KOPT-K1 (cell line): Measurements from ENCODE around the gene PPIG.
"Not testable (repeated sequence)": the region's sequence is repeated elsewhere in the genome, so short reads cannot be mapped to it uniquely, and the experiment has no call there.

Experiments
- H3K27ac ChIP-seq: fragments of 200-600 bp; sonication (generic); 2 replicates; pipeline ENCODE4 v1.5.1; 2016; ENCODE audit warnings: antibody characterized with exemption, mild to moderate bottlenecking, low read depth, low read length; ENCODE audit not compliant: poor library complexity, severe bottlenecking
- H3K36me3 ChIP-seq: fragments of 200-600 bp; sonication (generic); 2 replicates; pipeline ENCODE4 v1.5.1; 2017; ENCODE audit warnings: antibody characterized with exemption, mild to moderate bottlenecking, low read length, moderate library complexity; ENCODE audit not compliant: insufficient read depth
- H3K9me3 ChIP-seq: fragments of 200-600 bp; sonication (generic); 2 replicates; pipeline ENCODE4 v1.5.1; 2017; ENCODE audit warnings: antibody characterized with exemption, low read length, mild to moderate bottlenecking; ENCODE audit not compliant: insufficient read depth, poor library complexity, severe bottlenecking

PPIG gene

DNA sequence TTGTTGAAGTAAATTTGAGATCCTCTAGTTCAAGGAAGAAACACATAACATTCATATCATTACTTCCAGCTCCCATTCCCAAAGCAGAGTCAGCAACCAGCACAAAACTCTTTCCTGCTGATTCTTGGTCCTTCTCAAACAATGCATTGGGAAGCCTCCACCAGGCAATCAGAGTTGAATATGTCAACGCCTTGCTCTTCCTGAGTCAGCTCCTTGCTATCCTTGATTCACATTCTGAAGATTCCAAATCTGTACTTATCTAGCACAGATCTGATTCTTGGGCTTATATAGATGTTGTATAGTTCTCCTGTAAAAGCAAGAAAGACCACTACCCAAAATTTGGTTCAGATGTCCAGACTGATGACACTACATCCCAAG lies 80.4 kb downstream of the PPIG start:
- no peak overlapping the region for H3K27ac ChIP-seq
- H3K36me3 ChIP-seq, result no peaks in the 10 kb centered on the region
- no peaks in the 10 kb centered on the region for H3K9me3 ChIP-seq

DNA sequence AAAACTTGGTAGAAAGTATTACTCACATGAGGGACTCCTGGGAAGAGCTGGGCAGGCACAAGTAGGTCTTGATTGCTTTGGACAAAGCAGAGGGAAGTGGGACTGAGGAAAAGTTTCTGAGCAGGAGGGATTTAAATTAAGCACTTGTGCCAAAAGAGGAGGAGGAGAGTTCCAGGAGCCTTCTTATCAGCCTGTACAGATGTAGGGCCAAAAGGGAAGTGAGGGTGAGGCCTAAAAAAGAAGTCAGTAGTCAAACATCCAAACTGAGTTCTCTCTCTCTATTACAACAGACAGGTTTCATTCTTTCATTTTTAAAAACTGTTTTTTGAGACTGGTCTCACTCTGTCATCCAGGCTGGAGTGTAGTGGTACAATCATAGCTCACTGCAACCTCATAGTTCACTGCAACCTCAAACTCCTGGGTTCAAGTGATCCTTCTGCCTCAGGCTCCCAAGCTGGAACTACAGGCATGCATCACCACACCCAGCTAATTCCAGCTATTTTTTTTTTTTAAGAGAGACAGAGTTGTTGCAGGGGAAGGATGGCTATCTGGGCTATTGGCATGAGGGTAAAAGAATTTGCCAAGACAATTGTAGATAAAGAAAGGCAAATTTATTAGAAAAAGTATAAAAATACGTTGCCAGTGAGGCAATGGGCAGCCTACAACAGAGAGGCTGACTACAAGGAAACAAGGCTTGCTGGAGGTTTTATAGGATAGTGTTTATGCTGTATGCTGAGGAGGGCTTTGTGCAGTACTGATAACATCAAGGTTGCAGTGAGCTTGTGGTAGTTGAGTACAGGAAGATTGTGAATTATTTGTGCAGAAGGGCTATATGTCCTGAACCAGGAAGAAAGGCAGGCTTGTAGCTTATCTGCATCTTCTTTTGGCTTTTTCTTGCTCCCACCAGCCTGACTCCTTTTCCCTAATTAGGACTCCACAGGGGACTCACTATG lies 81.1 kb downstream of the PPIG start:
- Histone ChIP-seq H3K9me3 (no peaks in the 10 kb centered on the region), H3K36me3 (no peaks in the 10 kb centered on the region), H3K27ac (no peak overlapping the region)

DNA sequence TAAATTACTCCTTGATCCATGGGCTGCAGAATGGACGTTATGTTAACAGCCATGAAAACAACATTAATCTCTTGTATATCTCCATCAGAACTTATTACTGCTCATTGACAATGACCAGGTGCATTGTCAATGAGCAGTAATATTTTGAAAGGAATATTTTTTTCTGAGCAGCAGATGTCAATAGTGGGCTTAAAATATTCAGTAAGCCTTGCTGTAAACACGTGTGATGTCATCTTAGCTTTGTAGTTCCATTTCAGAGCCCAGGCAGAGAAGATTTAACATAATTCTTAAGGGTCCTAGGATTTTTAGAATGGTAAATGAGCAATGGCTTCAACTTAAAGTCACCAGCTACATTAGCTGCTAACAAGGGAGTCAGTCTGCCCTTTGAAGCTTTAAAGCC lies 83.4 kb downstream of the PPIG start:
- no peaks in the 10 kb centered on the region for H3K9me3 ChIP-seq
- no peaks in the 10 kb centered on the region for H3K36me3 ChIP-seq
- H3K27ac ChIP-seq, result no peak overlapping the region

DNA sequence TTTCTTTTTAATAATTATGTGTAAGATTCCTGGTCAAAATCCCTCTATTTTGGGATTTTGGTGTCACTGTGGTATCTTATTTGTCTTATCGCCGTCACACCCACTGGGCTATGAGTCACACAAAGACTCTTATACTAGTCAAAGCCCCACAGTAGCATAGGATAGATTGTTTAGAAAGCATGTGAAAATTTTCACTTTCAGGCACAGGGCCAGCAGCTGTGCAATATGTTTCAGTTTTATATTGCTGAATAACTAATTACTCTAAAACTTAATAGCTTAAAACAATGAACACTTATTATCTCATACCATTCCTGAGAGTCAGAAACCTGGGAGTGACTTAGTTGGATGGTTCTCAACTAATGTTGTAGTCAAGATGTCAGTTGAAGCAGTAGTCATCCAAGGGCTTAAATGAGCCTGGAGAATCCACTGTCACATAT lies 86.1 kb downstream of the PPIG start:
- H3K36me3 ChIP-seq, result no peaks in the 10 kb centered on the region
- no peaks in the 10 kb centered on the region for H3K9me3 ChIP-seq
- H3K27ac ChIP-seq, result no peak overlapping the region

DNA sequence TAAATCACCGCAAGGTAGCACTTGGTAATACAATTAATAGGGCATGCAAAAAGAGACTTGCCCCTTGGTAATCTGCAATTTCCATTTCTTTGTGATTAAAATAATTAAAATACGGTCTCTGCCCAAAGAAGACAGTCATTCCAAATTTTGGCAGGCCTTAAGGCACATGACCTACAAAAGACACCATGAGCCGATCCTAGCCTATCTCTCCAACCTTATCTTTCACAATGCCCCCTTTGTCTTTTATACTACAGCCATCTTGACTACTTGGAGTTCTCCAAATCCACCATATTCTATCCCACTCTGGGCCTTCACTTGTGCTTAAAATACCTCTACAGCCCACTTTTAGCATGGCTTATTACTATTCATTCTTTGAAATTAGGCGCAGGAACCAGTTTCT lies 86.8 kb downstream of the PPIG start:
- H3K9me3 ChIP-seq, result no peaks in the 10 kb centered on the region
- no peaks in the 10 kb centered on the region for H3K36me3 ChIP-seq
- no peak overlapping the region for H3K27ac ChIP-seq

DNA sequence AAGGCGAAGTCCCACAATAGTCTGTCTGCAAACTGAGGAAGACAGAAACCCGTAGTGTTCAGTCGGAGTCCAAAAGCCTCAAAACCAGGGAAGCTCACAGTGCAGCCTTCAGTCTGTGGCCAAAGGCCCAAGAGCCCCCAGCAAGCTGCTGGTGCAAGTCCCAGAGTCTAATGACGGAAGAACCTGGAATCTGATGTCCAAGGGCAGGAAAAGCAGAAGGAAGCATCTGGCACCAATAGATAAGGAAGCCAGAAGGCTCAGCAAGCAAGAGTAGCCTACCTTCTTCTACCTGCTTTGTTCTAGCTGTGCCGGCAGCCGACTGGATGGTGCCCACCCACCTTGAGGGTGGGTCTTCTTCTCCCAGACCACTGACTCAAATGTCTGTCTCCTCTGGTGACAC lies 88.3 kb downstream of the PPIG start:
- Histone ChIP-seq H3K27ac (no peak overlapping the region), H3K9me3 (no peaks in the 10 kb centered on the region), H3K36me3 (no peaks in the 10 kb centered on the region)

DNA sequence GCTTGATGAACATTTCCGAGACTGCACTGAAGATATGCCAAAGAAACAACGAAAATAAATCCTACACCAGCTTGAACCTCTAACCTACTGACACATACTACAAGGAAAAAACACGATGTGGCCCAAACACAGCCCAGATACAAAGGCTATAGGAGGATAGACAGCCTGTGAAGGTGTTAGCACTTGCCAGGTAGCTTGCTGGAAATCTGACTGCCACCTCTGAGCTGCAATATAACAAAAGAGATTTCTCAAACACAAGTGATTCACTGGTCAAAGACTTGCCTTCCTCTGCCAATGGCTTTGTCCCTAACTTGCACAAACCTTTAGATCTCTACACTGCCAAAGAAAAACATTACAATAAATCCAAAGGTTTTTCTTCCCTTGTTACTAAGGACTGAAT lies 89.0 kb downstream of the PPIG start:
- Histone ChIP-seq H3K9me3 (no peaks in the 10 kb centered on the region), H3K36me3 (no peaks in the 10 kb centered on the region), H3K27ac (no peak overlapping the region)

DNA sequence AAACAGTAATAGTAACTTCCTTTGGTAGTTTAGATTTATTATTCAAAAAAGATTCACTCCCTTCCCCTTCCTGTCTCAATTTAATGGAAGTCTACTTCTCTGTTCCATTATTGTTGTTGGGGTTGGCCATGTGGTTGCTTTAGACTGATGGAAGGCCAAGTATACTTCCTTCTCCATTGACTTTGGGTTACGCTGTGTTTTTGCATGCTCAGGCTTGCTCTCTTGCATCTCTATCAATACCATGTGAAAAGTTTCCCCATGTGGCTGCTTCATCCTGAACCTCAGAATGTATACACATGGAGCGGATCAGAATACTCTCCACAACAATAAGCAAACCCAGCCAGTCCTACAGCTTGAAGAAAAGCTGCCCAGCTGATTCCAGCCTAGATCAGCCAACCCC lies 89.8 kb downstream of the PPIG start:
- Histone ChIP-seq H3K36me3 (no peaks in the 10 kb centered on the region), H3K9me3 (no peaks in the 10 kb centered on the region), H3K27ac (no peak overlapping the region)

DNA sequence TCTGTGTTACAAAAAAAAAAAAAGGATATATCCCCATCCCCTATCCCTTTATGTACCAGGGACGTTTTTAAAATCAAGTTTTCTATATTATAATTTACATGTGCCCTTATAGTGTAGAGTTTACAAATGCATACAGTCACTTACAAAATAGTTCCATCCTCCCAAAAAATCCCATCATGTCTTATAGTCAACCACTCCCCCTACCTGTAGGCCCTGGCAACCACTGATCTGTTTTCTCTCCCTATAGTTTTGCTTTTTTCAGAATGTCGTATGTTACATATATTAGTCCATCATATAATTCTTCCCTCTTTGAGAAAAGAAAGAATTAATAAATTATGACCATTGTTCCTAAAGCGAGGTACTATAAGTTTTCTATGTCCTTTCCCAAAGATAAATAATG lies 92.2 kb downstream of the PPIG start:
- H3K36me3 ChIP-seq, result no peaks in the 10 kb centered on the region
- H3K27ac ChIP-seq, result no peak overlapping the region
- no peaks in the 10 kb centered on the region for H3K9me3 ChIP-seq

DNA sequence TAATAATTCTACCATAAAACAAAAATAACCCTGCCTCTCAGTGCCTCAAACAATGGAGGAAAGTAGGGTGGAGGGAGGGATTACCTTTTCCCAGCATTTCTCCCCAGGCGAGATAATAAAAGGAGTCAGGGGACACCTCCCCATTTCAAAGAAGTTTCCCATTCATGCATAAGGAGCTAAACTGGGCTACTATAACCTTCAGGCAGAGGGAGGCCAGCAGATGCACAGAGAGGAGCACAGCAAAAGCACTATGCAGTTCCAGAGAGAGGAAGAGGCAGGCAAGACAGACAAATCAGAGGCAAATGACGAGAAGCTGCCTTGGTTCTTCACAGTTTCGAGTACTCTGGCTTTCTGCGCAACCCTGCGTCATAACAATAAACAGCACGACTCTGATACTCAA lies 92.7 kb downstream of the PPIG start:
- Histone ChIP-seq H3K36me3 (no peaks in the 10 kb centered on the region), H3K27ac (no peak overlapping the region), H3K9me3 (no peaks in the 10 kb centered on the region)

DNA sequence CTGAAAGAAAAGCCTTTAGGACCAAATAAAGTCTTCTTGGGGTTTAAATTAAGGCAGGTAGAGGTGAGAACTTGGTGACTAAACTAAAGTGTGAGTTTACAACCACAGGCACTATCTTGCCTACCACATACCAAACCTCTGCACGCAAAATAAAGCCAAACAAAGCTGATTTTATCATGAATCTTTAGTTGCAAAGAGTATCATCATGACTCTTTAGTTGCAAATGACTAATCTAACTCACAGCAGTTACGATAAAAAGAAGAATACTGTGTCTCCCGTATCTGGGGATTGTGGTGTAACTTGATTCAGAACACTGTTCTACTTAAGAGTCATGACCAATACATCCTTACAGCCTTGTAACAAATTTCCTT lies 98.9 kb downstream of the PPIG start:
- Histone ChIP-seq H3K36me3 (no peaks in the 10 kb centered on the region), H3K27ac (no peak overlapping the region), H3K9me3 (peaks cover 2% of the 10 kb centered on the region)

DNA sequence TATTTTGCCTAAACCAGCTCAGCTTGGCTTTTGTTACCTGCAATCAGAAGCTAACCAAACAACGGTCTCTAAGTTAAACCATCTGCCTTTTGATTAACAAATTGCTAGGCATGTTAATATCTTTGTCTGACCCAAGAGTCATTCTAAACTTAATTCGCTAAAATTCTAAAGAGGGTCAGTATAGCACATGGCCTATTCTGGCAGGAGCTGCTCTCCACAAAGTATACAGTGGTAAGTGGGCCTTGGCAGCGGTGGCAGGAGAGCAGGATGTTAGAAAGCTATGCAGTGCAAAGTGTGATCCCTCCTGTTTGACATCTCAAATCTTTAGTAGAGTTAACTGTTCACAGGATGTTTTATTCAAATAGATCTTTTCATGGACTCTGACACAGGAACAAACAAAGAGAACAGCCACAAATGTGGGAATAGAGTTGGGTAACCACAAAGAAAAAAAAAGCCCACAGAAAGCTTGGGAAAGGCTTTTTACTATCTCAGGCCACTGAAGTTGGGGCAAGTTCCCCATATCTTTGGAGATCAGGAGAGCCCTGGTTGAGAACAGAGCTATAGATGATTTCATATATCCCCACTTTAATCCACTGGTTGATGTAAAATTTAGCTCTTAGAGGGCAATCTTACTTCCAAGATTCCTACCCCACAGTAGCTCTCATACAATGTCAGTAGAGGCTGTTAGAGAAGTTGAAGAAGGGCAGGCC lies 99.4 kb downstream of the PPIG start:
- Histone ChIP-seq H3K9me3 (peaks cover 8% of the 10 kb centered on the region), H3K36me3 (no peaks in the 10 kb centered on the region), H3K27ac (no peak overlapping the region)

DNA sequence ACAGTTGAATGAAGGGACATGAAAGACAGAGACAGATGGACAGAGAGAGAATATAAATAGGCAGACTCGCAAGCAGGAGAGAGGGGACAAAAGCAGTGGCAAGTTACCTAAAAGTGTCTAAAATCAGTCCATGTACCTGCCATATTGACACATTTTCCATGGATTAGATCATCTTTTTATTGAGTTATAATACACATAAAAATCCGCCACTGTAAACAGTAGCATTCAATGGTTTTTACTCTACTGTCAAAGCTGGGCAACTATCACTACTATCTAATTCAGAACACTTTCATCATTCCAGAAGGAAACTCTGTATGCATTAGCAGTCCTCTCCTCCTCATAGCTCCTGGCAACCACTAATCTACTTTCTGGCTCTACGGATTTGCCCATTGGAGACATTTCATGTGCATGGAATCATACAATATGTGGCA lies 100.0 kb downstream of the PPIG start:
- H3K27ac ChIP-seq, result no peak overlapping the region
- no peaks in the 10 kb centered on the region for H3K36me3 ChIP-seq
- H3K9me3 ChIP-seq, result peaks cover 11% of the 10 kb centered on the region

DNA sequence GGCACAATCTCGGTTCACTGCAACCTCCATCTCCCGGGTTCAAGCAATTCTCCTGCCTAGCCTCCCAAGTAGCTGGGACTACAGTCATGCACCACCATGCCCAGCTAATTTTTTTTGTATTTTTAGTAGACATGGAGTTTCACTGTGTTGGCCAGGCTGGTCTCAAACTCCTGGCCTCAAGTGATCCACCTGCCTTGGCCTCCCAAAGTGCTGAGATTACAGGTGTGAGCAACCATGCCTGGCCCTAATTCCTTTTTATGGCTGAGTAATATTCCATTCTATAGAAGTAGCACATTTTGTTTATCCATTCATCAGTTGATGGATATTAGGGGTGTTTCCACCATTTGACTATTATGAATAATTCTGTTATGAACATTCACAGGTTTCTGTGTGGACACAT lies 100.6 kb downstream of the PPIG start:
- H3K27ac ChIP-seq, H3K36me3 ChIP-seq: not testable (repeated sequence)
- H3K9me3 ChIP-seq, result peaks cover 14% of the 10 kb centered on the region

DNA sequence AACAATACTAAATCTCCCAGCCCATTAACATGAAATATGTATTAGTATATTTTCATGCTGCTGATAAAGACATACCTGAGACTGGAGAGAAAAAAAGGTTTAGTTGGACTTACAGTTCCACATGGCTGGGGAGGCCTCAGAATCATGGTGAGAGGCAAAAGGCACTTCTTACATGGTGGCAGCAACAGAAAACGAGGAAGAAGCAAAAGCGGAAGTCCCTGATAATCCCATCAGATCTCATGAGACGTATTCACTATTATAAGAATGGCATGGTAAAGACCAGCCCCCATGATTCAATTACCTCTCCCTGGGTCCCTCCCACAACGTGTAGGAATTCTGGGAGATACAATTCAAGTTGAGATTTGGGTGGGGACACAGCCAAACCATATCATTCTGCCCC lies 102.7 kb downstream of the PPIG start:
- not testable (repeated sequence) for H3K27ac ChIP-seq, H3K36me3 ChIP-seq
- H3K9me3 ChIP-seq, result peaks cover 18% of the 10 kb centered on the region

DNA sequence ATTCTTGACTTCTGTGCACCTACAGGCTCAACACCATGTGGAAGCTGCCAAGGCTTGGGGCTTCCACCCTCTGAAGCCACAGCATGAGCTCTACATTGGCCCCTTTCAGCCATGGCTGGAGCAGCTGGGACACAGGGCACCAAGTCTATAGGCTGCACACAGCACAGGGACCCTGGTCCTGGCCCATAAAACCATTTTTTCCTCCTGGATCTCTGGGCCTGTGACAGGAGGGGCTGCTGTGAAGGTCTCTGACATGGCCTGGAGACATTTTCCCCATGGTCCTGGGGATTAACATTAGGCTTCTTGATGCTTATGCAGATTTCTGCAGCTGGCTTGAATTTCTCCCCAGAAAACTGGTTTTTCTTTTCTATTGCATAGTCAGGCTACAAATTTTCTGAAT lies 103.8 kb downstream of the PPIG start:
- peaks cover 18% of the 10 kb centered on the region for H3K9me3 ChIP-seq

More for the DNA sequence above, 103.8 kb downstream of the PPIG start:
- H3K36me3 ChIP-seq, H3K27ac ChIP-seq: not testable (repeated sequence)
